PC-3 (cell line): ENCODE results near the gene HYOU1. TPM values are rescaled to one million over a fixed set of nuclear protein-coding genes. Genes with fewer than 3 reads are reported as not detected.

Experiments used
- ATAC-seq: fragments of 200-7000 bp; cut with Tn5 transposase; 2 replicates; pipeline ENCODE4 v1.9.1; 2020; ENCODE audit warnings: mild to moderate bottlenecking, moderate library complexity
- BruUV-seq: library from RNA; stranded (reverse); fragments of 400-500 nt; replicated peaks from 2 replicates; lab custom pipeline; 2021; lab: Mats Ljungman, UMichigan
- CTCF ChIA-PET: fragments of 300-600 bp; sonication (Branson Sonifier 250); formaldehyde crosslinking; loops from one replicate; lab custom pipeline; 2022; ENCODE audit warnings: antibody characterized with exemption; lab: Charles Lee
- POLR2A ChIA-PET: fragments of 300-600 bp; sonication (Branson Sonifier 250); formaldehyde crosslinking; loops from one replicate; lab custom pipeline; 2022; ENCODE audit warnings: antibody characterized with exemption; ENCODE audit not compliant: unreplicated experiment; lab: Charles Lee
- DNase-seq: peaks from one replicate; pipeline ENCODE4 v3.0.0-alpha.2; 2015
- H2AFZ ChIP-seq: fragments of 300-600 bp; sonication (generic); 2 replicates; pipeline ENCODE4 v1.6.0; 2016; ENCODE audit warnings: antibody characterized with exemption, low read length
- H3F3A ChIP-seq: fragments of 300-600 bp; sonication (generic); one replicate; pipeline ENCODE4 v1.6.0; 2017; ENCODE audit warnings: antibody characterized with exemption, low read length, control low read depth, mild to moderate bottlenecking; ENCODE audit not compliant: unreplicated experiment
- H3K27ac ChIP-seq: fragments of 300-600 bp; sonication (generic); 2 replicates; pipeline ENCODE4 v1.5.1; 2016; ENCODE audit warnings: mild to moderate bottlenecking, low read length
- H3K27me3 ChIP-seq: fragments of 300-600 bp; sonication (generic); 2 replicates; pipeline ENCODE4 v1.6.1; 2016; ENCODE audit warnings: low read length, mixed read lengths
- H3K36me3 ChIP-seq: fragments of 300-600 bp; sonication (generic); 2 replicates; pipeline ENCODE4 v1.6.1; 2016; ENCODE audit warnings: low read depth, mixed run types, low read length, mixed read lengths
- H3K4me1 ChIP-seq: fragments of 300-600 bp; sonication (generic); 2 replicates; pipeline ENCODE4 v1.5.1; 2016; ENCODE audit warnings: low read length; ENCODE audit not compliant: insufficient read depth
- H3K4me2 ChIP-seq: fragments of 300-600 bp; sonication (generic); 2 replicates; pipeline ENCODE4 v1.6.0; 2016; ENCODE audit warnings: low read length
- H3K4me3 ChIP-seq: fragments of 300-600 bp; sonication (generic); 2 replicates; pipeline ENCODE4 v1.5.1; 2016; ENCODE audit warnings: mild to moderate bottlenecking, low read length, mixed read lengths
- H3K79me2 ChIP-seq: fragments of 300-600 bp; sonication (generic); 2 replicates; pipeline ENCODE4 v1.6.1; 2017; ENCODE audit warnings: low read length, mixed read lengths
- H3K9ac ChIP-seq: fragments of 300-600 bp; sonication (generic); 2 replicates; pipeline ENCODE4 v1.6.0; 2016; ENCODE audit warnings: mild to moderate bottlenecking, low read length
- H3K9me2 ChIP-seq: fragments of 300-600 bp; sonication (generic); replicated peaks from 2 replicates; pipeline ENCODE4 v1.6.1; 2016; ENCODE audit warnings: mixed run types, low read length, mixed read lengths
- H3K9me3 ChIP-seq: fragments of 300-600 bp; sonication (generic); 2 replicates; pipeline ENCODE4 v1.6.1; 2016; ENCODE audit warnings: low read length, mixed read lengths
- H4K20me1 ChIP-seq: fragments of 300-600 bp; sonication (generic); 2 replicates; pipeline ENCODE4 v1.6.1; 2016; ENCODE audit warnings: low read length, mixed read lengths
- EZH2 ChIP-seq: fragments of 300-600 bp; sonication (generic); IDR thresholded peaks from one replicate; pipeline ENCODE4 v1.6.1; 2017; ENCODE audit warnings: antibody characterized with exemption, mild to moderate bottlenecking, low read length; ENCODE audit not compliant: unreplicated experiment
- EZH2phosphoT487 ChIP-seq: fragments of 300-600 bp; sonication (generic); IDR thresholded peaks from 2 replicates; pipeline ENCODE4 v1.6.1; 2018; ENCODE audit warnings: mild to moderate bottlenecking, antibody characterized with exemption, low read length, borderline replicate concordance
- intact Hi-C: fragments of 100-400 bp; cut with micrococcal nuclease; formaldehyde crosslinking; loops from 2 replicates; pipeline ENCODE4 v1.9.0; 2023
- total RNA-seq: library from RNA; depleted of rRNA; stranded (reverse); fragments of >200 nt; gene quantifications from 2 replicates; pipeline ENCODE4 v1.2.3, GENCODE V29; 2014
- TF ChIP-seq, protein P1 (sequence below): fragments of 300-600 bp; sonication (generic); conservative IDR thresholded peaks from 2 replicates; pipeline ENCODE4 v1.5.1; 2017; ENCODE audit warnings: antibody characterized with exemption, low read depth, mild to moderate bottlenecking, low read length

Gene HYOU1
- total RNA-seq, 1 experiment from 2014 or later = 168 TPM

DNA sequence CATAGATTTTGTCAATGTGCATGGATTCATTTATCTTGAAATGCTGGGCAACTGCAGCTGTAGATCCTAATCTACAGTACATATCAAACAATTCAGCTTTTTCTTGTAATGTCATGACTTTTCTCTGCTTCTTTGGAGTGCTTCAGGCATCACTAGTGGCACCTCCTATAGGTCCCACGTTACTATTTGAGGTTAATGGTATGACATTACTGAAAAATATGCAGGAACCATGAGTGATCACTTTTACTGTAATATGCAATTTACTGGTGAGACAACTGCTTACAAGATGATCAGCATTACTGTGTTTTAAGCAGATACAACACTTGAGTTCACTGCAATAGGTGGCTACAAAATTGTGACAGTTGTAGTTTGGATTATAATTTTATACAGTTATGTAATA, 56.1 kb downstream of the HYOU1 start:
- no peaks in the 10 kb centered on the region for H3K9me3 ChIP-seq
- H3K79me2 ChIP-seq = peaks cover 64% of the 10 kb centered on the region
- TF ChIP-seq, protein P1, sequence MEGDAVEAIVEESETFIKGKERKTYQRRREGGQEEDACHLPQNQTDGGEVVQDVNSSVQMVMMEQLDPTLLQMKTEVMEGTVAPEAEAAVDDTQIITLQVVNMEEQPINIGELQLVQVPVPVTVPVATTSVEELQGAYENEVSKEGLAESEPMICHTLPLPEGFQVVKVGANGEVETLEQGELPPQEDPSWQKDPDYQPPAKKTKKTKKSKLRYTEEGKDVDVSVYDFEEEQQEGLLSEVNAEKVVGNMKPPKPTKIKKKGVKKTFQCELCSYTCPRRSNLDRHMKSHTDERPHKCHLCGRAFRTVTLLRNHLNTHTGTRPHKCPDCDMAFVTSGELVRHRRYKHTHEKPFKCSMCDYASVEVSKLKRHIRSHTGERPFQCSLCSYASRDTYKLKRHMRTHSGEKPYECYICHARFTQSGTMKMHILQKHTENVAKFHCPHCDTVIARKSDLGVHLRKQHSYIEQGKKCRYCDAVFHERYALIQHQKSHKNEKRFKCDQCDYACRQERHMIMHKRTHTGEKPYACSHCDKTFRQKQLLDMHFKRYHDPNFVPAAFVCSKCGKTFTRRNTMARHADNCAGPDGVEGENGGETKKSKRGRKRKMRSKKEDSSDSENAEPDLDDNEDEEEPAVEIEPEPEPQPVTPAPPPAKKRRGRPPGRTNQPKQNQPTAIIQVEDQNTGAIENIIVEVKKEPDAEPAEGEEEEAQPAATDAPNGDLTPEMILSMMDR = no peak
- TF ChIP-seq EZH2 (no peak), EZH2phosphoT487 (no peak)
- no peak overlapping the region for H2AFZ ChIP-seq
- peaks cover 38% of the 10 kb centered on the region for H3K4me1 ChIP-seq
- no peaks in the 10 kb centered on the region for H3K27me3 ChIP-seq
- DNase-seq (peak; percentile 66), ATAC-seq (no peak)
- H3K4me2 ChIP-seq = peak overlapping the region; percentile 54
- H4K20me1 ChIP-seq = no peaks in the 10 kb centered on the region
- intact Hi-C loops = no loop called here
- POLR2A ChIA-PET = interaction anchor here (0.6 kb wide), 1 partner anchor 121 kb away, joined by 5 read pairs; the partner anchor contains the start of gene HINFP
- no peak overlapping the region; the same call in 1 of the 2 replicates for H3K27ac ChIP-seq
- CTCF ChIA-PET = no interaction called here
- H3F3A ChIP-seq = no peaks in the 10 kb centered on the region
- H3K9ac ChIP-seq = no peak overlapping the region
- H3K36me3 ChIP-seq = peaks cover 41% of the 10 kb centered on the region
- BruUV-seq = no TSS peak
- no peaks in the 10 kb centered on the region for H3K9me2 ChIP-seq
- H3K4me3 ChIP-seq = 0 out of 2 replicates have a peak overlapping the region, but pooled peaks have one; percentile 7

DNA sequence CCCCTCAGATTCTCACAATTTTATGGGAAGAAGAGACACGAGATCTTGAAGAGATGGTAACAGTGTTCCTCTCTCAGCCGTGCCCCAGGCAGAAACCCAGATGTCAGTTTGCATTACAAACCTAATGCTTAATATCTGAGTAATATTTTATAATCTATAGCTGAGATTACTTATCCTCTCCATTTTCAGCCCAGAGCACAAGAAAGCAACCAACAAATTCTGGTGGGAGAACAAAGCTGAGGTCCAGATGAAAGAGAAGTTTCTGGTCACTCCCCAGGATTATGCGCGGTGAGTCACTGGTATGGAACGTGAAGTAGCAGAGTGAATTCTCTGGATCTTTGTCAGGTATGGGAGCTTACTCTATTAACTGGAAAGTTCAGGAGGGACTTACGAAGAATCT, 58.2 kb downstream of the HYOU1 start:
- TF ChIP-seq, protein P1 = no peak
- TF ChIP-seq EZH2 (no peak), EZH2phosphoT487 (no peak)
- Histone ChIP-seq H3K27ac (peak overlapping the region; percentile 41), H2AFZ (peak overlapping the region; percentile 91), H3K4me1 (peaks cover 38% of the 10 kb centered on the region), H3K9me2 (no peaks in the 10 kb centered on the region), H3K27me3 (no peaks in the 10 kb centered on the region), H3K9ac (peak overlapping the region; percentile 70), H3K4me3 (peak overlapping the region; percentile 77), H3K79me2 (peaks cover 67% of the 10 kb centered on the region), H3K4me2 (peak overlapping the region; percentile 91), H3K9me3 (no peaks in the 10 kb centered on the region), H4K20me1 (no peaks in the 10 kb centered on the region), H3F3A (no peaks in the 10 kb centered on the region), H3K36me3 (peaks cover 33% of the 10 kb centered on the region)
- peak; percentile 97 for DNase-seq
- POLR2A ChIA-PET = no interaction called here
- intact Hi-C loops = loop anchor here (2.0 kb wide), 1 partner anchor 20 kb away; the partner anchor contains the start of genes RPS25 and TRAPPC4
- CTCF ChIA-PET = interaction anchor here (0.6 kb wide), 1 partner anchor 15 kb away, joined by 7 read pairs; no protein-coding TSS in a partner anchor
- ATAC-seq = peak; percentile 56
- BruUV-seq = no TSS peak

DNA sequence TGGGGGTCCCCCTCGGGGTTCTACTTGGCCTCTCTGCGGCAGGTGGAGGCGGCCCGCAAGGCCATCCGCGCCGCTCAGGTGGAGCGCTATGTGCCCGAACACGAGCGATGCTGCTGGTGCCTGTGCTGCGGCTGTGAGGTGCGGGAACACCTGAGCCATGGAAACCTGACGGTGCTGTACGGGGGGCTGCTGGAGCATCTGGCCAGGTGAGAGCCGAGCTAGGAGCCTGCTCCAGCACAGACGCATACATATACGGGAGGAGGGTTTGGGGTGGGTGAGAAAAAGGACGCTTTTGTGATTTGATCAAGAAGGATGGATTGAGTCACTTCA, 58.7 kb downstream of the HYOU1 start:
- H3K4me2 ChIP-seq = peak overlapping the region; percentile 91
- peak overlapping the region; percentile 91 for H2AFZ ChIP-seq
- no peaks in the 10 kb centered on the region for H3F3A ChIP-seq
- H3K27me3 ChIP-seq = no peaks in the 10 kb centered on the region
- H3K79me2 ChIP-seq = peaks cover 66% of the 10 kb centered on the region
- TF ChIP-seq, protein P1 = no peak
- TF ChIP-seq EZH2phosphoT487 (no peak), EZH2 (no peak)
- peak; percentile 25 for ATAC-seq
- H3K9me2 ChIP-seq = no peaks in the 10 kb centered on the region
- intact Hi-C loops = loop anchor here (2.0 kb wide), 1 partner anchor 20 kb away; the partner anchor contains the start of genes RPS25 and TRAPPC4
- peaks cover 38% of the 10 kb centered on the region for H3K4me1 ChIP-seq
- CTCF ChIA-PET = interaction anchor here (0.6 to 1.6 kb wide), 2 partner anchors 15 to 309 kb away, joined by 5 to 7 read pairs; no protein-coding TSS in a partner anchor
- peak; percentile 11 for DNase-seq
- peaks cover 32% of the 10 kb centered on the region for H3K36me3 ChIP-seq
- peak overlapping the region; percentile 41 for H3K27ac ChIP-seq
- H3K9ac ChIP-seq = peak overlapping the region; percentile 70
- H4K20me1 ChIP-seq = no peaks in the 10 kb centered on the region
- POLR2A ChIA-PET = no interaction called here
- no peaks in the 10 kb centered on the region for H3K9me3 ChIP-seq
- H3K4me3 ChIP-seq = peak overlapping the region; percentile 77
- TSS peak; percentile 58 for BruUV-seq
